NCI-H82 treated with DMSO at 0.1 percent for 48 hours (cell line): Measurements from ENCODE around the gene TSPAN9.
A peak's percentile ranks its signal among the peaks of the same experiment; 100 is the strongest.

Experiments used
- DNase-seq: peaks from one replicate; lab custom pipeline; 2025; ENCODE audit not compliant: unreplicated experiment; lab: John Stamatoyannopoulos, UW

The TSPAN9 gene

DNA sequence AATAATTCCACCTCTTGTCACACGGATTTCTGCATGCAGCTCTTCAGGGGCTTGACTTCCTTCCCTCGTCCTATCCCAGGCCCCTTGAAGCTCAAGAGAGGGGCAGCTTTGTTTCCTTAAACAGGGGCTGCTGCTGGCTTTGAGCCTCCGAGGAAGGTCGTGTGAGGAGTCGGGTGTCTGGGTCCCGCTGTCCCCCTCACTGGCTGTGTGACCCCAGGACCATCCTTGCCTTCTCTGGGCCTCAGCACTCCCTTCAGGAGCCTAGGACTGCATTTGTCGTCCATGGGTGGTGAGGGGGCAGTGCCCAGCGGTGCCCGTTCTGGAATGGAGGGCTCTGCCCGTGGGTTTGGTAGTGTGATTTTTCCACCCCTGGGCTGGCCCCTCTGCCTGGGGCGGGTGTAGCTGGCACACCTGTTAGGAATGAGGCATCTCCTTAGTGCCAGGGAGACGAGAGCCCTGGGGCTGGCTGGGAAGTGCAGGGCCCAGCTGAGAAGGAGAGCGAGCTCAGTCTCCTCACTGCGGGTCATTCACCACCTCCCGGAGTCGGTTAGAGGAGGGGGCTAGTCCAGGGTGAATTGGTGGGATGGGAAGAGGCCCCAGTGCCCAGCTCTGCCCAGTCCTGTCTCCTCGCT is 60.8 kb downstream of the TSPAN9 start:
- DNase-seq: no peak

DNA sequence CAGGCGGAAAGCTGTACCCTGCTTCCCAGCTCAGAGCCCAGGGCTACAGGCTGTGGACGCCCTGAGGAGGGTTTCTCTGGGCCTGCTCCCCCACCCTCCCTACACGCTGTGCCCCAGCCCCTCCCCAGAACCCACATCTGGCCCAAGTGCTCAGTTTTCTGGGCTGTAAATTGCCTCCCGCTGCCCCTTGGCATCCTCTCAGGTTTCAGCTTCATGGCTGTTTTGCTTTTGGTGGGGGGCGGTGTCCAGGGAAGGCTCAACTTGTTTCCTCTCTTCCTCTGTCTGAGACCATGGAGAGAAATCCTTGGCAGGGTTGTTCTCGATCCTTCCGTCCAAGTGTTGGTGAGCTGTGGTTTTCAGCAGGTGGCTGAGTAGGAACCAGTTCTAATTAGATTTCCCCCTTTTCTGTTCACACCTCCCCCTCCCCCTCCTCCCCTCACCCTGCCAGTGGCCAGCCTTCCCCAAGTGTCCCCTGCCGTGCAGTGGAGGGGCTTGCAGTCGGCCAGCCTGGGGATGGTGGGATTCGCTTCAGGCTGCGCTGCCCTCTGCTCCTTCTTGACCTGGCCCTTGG is 61.8 kb downstream of the TSPAN9 start:
- DNase-seq: peak; percentile 48

DNA sequence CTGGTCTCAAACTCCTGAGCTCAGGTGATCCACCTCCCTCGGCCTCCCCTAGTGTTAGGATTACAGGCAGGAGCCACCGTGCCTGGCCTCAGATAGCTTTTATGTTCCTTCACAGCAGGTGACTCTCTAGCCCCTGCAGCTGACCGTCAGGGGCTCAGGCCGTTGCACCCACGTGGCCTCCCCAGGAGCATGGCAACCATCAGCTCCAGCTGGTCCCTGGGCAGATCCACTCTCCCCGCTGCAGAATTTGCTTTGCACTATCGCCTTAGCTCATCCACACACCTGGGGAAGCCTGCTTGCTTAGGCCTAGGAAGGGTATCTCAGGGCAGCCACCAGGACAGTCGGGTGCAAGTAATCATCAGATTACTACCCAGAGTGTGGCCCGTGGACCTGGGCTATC is 62.6 kb downstream of the TSPAN9 start:
- peak; percentile 69 for DNase-seq

DNA sequence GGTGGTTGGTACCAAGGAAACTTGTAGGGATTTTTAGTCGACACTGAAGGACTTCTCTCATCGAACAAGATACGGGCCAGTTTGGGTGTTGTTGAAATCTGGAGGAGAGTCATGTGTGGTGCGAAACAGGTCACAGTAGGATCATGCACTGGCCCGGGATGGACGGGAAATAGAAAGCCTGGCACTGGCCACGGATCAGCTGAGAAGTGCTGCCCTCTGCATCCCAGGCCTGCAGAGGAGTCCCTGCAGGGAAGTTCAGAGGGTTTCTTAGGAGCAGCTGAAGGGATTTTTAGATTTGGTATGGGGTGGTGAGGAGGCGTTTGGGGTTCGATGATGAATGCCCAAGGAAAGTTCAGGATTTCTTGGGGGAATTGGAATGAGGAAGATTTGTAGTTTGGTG is 63.1 kb downstream of the TSPAN9 start:
- DNase-seq: no peak

DNA sequence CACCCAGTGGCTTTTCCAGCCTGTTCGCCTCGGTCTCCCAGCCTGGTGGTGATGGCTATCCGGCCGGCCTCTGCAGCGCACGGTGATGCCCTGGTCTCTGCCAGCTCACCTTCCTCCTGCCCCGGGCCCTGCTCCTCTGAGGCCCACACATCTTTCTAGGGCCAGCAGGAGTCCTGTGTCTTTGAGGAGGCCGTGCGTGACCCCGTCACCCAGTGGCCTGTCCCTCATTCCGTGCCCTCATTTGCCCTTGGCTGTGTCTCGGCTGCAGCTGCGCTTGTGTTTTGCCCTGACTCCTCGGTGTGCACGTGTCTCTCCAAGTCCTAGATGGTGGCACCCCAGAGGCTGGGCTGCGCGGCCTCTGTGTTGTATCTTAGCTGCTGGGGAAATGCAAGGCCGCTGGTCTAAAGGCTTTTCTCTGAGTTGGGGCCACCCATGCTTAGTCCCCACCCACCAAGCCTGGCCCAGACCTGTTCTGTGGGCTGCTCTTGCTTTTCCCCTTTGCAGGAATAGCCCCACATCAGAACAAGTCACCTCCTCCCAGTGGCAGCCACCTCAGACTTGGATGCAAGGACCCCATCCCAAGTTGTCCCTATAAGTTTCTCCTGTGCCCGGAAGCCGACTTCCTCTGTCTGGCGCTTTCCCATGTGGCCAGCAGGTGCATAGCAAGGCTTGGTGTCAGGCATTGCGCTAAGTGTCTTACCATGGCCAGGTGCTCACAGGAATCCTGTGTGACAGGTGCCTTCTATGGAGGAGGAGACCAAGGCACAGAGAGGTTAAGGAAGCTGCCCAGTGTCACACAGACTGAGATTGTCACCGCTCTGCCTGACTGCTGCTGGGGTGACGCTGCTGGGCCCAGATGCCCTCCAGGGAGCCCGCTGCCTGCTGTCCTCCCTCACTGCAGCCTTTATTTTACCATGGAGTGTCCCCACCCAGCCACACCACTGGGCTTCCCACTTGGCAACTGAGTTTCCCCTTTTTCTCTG is 64.5 kb downstream of the TSPAN9 start:
- DNase-seq: no peak

DNA sequence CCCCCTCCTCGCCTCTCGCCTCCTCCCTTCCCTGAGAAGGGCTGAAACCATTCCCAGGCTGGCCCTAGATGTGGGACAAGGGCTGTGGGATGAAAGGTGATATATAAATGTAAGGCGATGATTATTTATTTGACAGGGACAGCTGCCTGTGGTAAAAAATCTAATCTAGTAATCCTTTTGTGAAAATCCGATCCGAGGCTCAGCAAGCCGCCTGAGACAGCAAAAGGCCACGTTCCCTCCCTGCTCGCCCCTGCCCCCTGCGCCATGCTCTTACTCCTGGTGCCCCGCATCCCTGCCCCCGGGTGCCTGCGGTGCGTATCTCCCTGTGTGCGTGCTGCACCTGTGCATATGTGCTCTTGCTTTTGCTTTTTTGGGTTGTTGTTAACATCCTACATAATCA is 65.2 kb downstream of the TSPAN9 start:
- DNase-seq: peak; percentile 98

DNA sequence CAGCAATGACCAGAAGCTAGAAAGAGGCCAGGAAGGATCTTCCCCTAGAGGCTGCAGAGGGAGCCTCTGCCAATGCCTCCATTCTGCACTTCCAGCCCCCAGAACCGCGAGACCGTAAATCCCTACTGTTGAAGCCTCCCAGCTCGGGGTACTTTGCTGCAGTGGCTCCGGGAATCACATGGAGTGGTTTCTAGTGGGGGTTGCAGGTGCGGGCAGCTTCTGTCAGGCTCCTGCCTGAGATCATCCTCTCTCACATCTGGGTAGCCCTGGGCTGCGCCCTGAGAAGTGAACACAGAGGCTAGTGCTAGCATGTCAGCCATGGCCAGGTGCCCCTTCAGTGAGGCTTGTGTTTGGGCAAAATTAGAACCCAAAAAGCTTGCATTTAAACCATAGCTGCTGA is 67.3 kb downstream of the TSPAN9 start:
- no peak for DNase-seq

DNA sequence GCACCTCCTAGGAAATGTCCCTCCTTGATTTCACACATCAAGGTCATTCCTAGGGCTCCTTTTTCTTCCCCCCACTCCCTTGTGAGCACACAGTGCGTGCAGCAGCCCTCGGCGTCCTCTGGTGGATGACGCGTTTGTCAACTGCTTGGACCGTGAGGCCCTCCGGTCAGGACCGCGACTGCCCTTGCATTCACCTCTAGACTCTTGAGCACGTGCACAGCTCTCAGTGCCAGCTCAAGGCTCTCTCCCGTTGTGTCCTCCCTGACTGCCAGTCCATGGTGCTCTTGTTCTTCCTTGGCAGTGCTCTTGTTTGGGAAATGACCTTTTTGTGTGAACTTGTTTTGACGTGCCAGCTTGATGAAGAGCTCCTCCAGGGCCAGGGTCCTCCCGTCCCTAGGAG is 67.9 kb downstream of the TSPAN9 start:
- no peak for DNase-seq

DNA sequence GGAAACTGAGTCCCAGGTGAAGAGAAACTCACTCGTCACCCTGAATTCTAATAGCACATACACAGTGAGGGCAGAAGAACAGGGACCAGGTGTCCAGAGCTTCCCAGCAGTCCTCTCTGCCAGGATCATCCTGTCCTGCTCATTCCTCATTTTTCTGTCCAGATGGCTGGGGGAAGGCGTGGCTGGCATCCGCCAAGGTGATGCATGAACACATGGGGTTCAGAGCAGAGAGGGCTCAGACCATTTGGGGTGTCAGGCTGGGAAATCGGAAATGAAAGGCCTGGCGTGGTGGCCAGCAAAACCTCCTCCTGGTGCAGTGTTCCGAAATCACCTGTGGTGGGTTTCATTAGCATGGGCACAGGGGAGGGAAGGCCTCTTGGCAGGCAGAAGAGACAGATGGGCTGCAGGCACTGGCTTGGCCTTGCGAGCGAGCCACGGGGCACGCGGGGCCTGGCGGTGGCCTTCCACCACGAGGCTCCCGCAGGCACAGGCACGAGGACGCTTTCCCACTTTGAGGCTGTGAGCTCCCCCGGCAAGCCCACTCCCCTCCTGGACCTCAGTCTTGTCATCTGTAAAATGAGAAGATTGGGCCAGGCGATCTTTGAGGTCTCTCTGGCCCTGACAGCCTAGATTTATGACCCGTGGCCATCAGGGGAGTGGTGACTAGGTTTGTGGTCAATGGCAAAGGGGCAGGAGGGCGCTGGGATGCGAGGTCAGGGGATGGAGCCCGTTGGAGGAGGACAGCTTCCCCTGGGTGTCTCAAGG is 68.5 kb downstream of the TSPAN9 start:
- DNase-seq: no peak

DNA sequence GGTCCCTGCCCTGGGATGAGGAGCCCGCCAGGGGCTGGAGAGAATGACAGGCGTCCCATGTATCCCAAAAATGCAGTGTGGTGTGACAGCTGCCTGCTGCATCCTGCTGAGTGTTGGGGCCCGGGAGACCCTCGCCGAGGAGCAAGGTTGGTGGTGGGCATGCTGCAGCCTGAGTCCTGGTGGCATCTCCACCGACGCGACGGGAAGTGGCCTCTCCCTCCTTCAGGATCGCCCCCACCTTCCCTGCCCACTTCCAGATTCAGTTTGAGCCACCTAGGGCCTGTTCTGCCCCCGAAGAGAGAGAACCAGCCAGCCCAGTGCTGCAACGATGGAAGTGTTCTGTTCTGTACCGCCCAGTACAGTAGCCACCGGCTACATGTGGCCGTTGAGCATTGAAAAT is 70.1 kb downstream of the TSPAN9 start:
- no peak for DNase-seq

DNA sequence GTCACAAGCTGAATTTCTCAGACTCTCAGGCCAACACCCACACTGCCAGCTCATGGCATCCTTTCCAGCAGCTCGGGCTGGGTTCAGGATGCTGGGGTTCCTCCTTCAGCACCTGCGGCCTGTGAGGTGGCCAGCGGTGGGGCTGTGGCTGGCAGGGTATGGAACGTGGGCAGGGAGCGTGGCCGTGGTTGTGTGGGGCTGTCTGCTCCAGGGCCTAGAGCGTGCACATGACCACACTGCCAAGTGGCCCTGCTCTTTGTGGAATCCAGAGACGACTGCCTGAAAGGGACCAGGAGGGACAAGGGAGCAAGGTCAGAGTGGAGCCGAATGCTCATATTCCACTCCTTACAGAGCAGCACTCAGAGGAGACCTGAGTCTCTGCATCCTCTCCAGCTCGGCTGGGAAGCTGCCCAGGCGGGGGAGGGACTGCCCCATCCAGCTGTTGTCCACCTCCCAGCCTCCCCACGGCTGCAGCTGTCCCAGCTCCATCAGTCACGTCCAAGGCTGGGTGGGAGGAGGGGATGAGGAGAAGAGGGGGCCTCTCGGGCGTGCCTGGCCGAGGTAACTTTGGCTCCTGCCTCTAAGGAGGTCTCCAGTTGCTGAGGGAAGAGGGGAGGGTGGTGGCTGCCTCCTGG is 71.3 kb downstream of the TSPAN9 start:
- no peak for DNase-seq

DNA sequence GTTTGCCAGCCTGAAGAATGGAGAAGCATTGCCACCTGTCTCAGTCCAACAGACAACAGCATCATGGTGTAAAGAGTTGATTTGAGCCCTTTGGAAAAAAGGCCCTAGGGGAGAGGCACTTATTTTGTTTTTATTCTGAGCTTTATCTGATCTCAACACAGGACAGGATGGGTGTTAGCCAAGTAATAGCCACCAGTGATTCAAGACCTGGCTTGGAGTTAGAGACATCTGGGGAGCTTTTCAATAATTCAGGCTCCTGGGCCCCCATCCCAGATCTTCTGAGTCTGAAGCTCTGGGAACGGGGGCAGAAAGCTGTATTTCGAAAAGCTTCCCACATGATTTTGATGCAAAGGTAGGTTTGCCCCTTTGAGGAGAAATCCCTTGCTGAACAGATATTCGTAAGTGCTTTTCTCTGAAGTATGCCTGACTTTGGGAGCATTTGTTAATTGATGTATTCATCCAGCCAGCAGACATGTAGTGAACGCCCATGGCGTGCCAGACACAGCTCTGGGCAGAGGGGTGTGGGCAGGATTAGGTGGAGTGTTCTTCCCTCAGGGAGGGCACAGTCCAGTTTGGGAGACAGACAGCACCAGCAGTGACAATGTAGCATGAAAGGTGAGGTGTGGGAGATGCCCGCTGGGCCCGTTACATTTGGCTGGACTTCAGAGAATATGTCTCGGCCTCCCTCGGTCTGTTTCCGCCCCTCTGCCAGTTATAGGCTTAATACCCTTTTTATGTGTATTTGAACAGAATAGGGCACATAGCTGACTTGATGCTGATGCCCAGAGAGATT is 72.5 kb downstream of the TSPAN9 start:
- DNase-seq: no peak

DNA sequence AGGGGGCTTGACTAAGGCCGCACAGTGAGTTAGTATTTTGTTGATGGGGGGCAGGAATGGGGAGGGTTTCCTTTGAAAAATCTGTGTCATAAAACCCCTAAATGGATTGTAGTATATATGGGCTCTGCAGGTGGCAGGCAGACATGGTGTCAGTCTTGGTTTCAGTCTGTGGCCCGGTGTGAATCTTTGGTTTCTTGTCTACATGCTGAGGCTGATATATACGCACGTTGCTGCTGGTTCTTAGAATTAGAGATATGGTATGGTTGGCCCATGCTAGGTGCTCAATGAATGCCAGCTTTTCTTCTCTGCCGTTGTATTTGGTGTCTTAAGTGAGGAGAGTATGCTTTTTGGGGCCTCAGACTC is 73.1 kb downstream of the TSPAN9 start:
- DNase-seq: no peak

DNA sequence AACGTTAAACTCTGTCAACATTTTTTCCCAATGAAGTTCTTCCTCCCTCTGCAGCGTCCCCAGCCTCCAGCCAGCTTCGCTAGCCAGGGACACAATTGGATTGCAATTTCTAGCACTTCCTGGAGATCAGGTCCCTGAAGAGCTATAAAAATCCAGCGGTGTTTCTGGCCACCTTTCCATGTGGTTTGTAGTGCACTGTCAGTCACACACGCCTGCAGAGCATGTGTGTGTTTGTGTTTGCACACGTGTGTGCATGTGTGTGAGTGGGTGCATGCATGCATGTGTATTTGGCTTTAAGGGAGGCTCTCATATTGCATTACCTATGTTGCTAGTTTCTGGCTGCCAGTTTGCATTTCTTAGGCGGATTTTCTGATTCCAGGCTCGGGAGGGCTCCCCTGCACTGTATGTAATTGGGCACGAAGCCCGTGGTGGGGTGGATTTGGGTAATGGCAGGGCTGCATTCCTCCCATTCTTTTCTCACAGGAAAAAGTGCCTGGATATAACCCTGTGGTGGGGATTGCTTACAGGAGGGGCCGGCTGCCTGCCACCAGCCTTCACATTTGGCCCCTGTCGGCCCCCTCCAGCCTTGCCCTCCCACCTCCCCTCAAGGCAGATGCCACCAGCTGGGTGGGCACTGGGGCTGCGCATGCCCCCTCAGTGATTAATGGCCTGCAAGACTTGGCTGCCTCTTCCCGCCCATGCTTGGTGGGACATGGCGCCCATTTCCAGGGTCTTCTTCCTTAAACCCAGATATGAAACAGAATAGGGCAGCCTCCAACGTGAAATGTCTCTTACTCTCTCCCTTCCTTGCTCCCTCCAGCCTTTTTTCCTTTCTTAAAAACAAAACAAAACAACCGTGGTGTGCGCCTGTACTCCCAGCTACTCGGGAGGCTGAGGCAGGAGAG is 74.0 kb downstream of the TSPAN9 start:
- no peak for DNase-seq

DNA sequence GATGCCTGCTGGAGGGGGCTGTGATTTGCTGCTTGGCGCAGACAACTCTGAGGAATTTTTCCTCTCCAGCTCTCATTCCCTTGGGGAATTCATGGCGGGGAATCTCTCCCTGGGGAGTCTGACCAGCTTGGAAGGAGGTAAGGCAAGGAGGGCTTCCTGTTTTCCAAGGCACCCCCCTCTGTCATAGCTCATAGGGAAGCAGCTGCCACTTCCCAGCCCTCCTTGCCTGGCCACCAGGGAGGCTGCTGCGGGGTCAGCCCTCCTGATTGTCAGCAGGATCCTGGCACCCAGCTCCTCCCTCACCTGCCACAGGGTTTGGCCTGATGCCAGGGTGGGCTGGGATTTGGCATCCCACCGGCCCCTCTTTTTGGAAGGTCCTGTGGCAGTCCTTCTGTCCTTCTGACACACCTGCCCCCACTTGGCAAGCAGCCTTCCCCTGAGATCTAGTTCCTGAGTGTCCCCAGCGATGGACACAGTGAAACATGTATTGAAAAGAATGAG is 74.9 kb downstream of the TSPAN9 start:
- DNase-seq: peak; percentile 38

DNA sequence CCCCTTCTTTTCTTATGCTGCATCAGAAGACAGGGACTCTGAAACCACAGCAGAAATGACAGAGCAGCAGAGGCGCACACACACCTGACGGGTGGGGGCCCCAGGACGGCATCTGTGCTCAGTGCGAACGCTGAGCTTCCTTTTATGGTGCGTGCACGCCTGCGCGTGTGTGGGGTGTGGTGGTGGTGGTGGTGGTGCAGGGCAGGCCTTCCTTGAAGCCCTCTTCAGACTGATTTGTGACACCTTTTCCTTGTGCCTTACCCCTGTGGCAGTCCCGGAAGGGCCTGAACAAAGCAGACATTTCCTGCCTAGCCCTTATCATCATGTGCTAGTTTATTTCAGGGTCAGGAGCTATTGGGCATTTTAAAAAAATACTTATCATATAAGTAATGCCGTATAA is 75.7 kb downstream of the TSPAN9 start:
- no peak for DNase-seq

DNA sequence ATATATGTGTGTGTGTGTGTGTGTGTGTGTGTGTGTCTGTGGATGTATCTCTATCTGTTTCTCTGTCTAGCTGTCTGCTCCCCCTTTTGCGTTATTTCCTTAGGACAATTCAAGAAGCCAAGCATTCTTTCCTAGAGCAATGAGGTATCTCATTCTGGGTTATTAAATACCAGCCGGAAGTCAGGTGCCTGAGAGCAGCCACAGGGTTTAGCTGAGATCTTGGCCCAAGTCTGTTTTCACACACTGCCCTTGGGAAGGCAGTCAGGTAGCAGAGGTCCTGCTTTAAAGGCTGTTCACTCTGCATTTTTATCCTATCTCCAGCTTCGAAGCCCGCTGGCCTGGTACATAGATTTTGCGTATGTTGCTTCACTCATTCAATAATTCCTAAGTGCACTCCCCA is 76.8 kb downstream of the TSPAN9 start:
- DNase-seq: no peak

DNA sequence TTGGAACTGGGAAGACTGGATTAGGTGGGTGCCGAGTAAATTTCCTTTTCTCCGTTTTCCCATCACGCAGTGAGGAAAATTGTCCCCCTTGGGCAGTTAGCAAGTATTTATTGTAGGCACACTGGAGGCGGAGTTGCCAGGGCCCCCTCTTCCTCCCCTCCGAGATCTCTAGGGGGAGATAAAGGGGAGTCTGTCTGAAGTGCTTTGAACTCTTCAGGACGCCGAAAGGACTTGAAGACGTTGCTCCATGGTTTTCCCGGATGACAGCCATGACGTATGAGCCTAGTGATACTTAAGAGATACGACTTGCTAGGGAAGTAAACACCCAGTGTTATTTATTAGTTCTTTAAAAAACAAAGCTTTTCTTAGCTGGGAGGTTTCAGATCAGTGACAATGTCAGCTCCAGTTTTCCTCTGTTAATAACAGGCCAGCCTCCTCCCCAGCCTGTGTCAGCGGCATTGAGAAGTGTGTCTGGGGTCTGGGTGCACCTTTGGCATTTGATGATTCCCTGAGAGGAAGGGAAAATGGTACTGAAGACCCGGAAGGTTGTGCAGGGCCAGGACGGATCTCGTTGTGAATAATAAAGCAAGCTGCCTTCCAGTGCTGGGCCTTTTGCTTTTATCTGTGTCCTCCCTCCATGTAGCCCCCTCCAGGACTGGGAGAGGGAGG is 78.7 kb downstream of the TSPAN9 start:
- no peak for DNase-seq
